DMS79 treated with DMSO at 0.1 percent for 48 hours (cell line): ENCODE data around the gene KIR3DL3.
"Not testable (repeated sequence)": the region's sequence is repeated elsewhere in the genome, so short reads cannot be mapped to it uniquely, and the experiment has no call there.

ENCODE experiments used
- DNase-seq: peaks from one replicate; lab custom pipeline; 2025; lab: John Stamatoyannopoulos, UW

The KIR3DL3 gene

GRCh38 chr19:54731191-54731590 lies 6.9 kb downstream of the KIR3DL3 start:
- DNase-seq: no peak

- DNase-seq: not testable (repeated sequence)
These were observed 14.1 kb downstream of the KIR3DL3 start, which contains the start of gene KIR2DL3 for GRCh38 chr19:54738306-54738705. Gene KIR2DL3 (plus strand): TSS chr19:54738513. CDS start chr19:54738546, 33 bp downstream.

GRCh38 chr19:54738715-54739114 lies 14.5 kb downstream of the KIR3DL3 start:
- DNase-seq: no peak

GRCh38 chr19:54739587-54740497 lies 15.6 kb downstream of the KIR3DL3 start:
- DNase-seq: no peak

GRCh38 chr19:54741950-54742349 lies 17.7 kb downstream of the KIR3DL3 start:
- not testable (repeated sequence) for DNase-seq

GRCh38 chr19:54744080-54744479 lies 19.8 kb downstream of the KIR3DL3 start:
- DNase-seq: not testable (repeated sequence)

- not testable (repeated sequence) for DNase-seq
These were observed 23.5 kb downstream of the KIR3DL3 start for GRCh38 chr19:54747614-54748322.

GRCh38 chr19:54750276-54750675 lies 26.0 kb downstream of the KIR3DL3 start:
- DNase-seq: not testable (repeated sequence)

- not testable (repeated sequence) for DNase-seq
These were observed 32.2 kb downstream of the KIR3DL3 start for GRCh38 chr19:54756204-54757110.

GRCh38 chr19:54758577-54758976 lies 34.3 kb downstream of the KIR3DL3 start:
- DNase-seq: not testable (repeated sequence)

- not testable (repeated sequence) for DNase-seq
These were observed 40.0 kb downstream of the KIR3DL3 start for GRCh38 chr19:54764219-54764618.

GRCh38 chr19:54766464-54766863 lies 42.2 kb downstream of the KIR3DL3 start:
- DNase-seq: not testable (repeated sequence)

GRCh38 chr19:54769646-54770045 lies 45.4 kb downstream of the KIR3DL3 start, which contains the start of gene KIR2DL1:
Gene KIR2DL1 (plus strand): TSS chr19:54769793. CDS start chr19:54769851, 58 bp downstream.
- DNase-seq: not testable (repeated sequence)

GRCh38 chr19:54770511-54770910 lies 46.3 kb downstream of the KIR3DL3 start:
- DNase-seq: not testable (repeated sequence)

GRCh38 chr19:54771018-54771960 lies 47.0 kb downstream of the KIR3DL3 start:
- not testable (repeated sequence) for DNase-seq

- not testable (repeated sequence) for DNase-seq
These were observed 48.4 kb downstream of the KIR3DL3 start for GRCh38 chr19:54772666-54773065.

- not testable (repeated sequence) for DNase-seq
These were observed 51.0 kb downstream of the KIR3DL3 start for GRCh38 chr19:54775095-54775815.

- not testable (repeated sequence) for DNase-seq
These were observed 51.6 kb downstream of the KIR3DL3 start for GRCh38 chr19:54775830-54776229.

- DNase-seq: not testable (repeated sequence)
These were observed 53.6 kb downstream of the KIR3DL3 start for GRCh38 chr19:54777851-54778250.

- DNase-seq: not testable (repeated sequence)
These were observed 54.7 kb downstream of the KIR3DL3 start for GRCh38 chr19:54778896-54779295.
